ENCODE data around the gene HAAO.

HAAO gene

GRCh38 chr2:42812899-42813479, 20.6 kb upstream of the HAAO start:
- DNase-seq: no peak

- peak; percentile 30 for DNase-seq
Observed at GRCh38 chr2:42810971-42811811, 18.8 kb upstream of the HAAO start.

DNA sequence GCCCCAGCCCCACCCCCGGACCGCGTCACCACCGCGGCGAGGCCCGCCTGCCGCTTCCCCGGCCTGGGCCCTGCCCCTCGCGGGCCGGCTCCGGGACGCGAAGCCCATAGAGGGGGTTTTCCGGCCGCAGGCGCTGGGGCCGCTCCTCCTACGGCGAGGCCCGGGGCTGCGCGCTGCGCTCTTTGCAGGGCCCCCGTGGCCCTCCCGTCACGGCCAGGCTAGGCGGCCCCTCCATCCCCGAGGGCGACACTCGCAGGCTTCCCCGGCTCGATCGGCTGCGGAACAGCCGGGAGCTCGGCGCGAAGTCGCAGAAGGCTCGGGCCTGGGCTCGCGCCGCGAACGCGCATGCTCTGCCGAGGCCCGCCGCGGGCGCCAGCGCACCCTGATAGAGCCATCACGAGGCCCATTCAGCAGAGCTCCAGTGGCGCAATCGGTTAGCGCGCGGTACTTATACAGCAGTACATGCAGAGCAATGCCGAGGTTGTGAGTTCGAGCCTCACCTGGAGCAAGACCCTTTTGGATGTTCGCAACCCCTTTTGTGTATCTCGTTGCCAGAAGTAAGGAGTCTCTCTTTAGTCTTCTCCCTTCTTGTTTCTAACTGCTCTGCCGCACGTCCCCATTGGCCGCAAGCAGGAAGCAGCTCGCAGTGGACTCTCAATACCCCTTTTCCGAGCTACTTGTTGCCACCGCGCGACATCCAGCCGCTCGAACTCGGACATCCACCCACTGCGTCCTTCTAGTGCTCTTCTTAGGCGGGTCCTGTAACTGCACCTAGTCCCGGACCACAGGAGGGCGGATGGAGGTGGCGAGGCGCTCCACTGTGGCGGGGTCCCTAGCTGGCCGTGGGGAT, 18.0 kb upstream of the HAAO start:
- DNase-seq: peak; percentile 92

GRCh38 chr2:42809819-42810120, 17.4 kb upstream of the HAAO start:
- peak; percentile 69 for DNase-seq

DNA sequence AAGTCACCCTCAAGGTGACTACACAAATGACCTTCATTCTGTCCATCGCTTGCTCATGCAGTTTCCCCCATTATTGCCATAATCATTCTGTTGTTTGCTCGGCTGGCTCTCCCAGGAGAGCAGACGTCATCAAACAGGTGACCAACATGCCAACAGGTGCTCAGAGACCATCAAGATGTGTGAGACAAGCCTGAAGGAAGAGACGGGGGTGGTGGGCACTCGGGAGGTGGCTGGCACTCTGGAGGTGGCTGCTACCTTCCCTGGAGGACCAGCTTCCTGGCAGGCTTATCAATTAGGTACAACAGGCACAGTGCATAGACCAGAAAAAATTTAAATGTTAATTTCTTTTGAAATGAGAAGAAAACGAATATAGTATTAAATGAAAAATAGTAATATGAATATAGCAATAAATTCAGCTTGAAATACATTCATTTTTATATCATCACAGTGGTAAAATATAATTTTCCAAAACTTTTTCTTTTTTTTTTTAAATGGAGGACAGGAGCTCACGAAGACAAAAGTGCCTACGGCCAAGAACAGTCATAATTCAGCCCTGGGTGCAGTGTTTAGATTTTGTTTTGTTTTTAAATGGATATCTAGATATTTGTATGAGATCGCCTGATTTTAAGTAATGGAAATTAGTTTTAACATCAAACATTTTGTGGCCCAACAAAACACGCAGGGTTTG, 16.9 kb upstream of the HAAO start:
- DNase-seq: peak; percentile 72

GRCh38 chr2:42808301-42808700, 15.9 kb upstream of the HAAO start:
- no peak for DNase-seq

GRCh38 chr2:42806786-42807185, 14.4 kb upstream of the HAAO start:
- no peak for DNase-seq

DNA sequence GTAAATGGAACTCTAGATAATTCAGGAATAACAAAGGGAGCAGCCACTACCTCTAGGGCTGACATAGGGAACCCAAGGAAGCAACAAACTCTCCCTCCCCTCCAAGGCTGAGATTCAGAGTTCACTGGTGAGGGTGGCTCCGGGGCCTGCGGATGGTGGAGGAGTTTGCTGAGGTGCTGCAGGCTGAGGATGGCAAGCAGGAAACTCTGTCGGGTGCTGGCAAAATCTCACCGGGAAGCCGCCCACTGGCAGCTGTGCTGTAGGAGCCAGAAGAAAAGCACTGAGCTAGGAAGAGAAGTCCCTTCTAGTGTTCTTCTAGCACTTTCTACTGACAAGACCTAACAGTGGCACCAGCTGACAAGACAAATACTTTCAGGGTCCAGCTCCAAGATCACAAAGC, 12.5 kb upstream of the HAAO start:
- no peak for DNase-seq

- DNase-seq: no peak
Observed at GRCh38 chr2:42804338-42804737, 12.0 kb upstream of the HAAO start.

GRCh38 chr2:42802150-42802549, 9.8 kb upstream of the HAAO start:
- DNase-seq: no peak

DNA sequence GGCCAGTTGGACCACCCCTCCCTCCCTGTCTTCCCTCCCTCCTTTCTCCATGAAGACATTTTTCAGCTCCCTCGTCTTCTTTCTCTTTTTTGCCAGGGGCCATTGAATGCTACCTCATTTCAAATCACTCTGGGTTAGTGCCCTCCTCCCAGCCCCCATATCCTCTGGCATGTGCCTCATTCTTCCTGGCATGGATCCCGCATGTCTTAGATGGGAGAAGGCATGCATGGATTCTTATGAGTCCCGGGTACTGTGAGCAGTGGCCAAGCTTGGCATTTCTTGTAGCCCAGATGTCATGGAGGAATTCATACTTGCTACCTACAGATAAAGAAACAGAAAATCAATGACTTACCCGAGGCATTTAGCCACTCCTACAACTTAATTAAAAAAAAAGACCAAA, 9.0 kb upstream of the HAAO start:
- DNase-seq: no peak

DNA sequence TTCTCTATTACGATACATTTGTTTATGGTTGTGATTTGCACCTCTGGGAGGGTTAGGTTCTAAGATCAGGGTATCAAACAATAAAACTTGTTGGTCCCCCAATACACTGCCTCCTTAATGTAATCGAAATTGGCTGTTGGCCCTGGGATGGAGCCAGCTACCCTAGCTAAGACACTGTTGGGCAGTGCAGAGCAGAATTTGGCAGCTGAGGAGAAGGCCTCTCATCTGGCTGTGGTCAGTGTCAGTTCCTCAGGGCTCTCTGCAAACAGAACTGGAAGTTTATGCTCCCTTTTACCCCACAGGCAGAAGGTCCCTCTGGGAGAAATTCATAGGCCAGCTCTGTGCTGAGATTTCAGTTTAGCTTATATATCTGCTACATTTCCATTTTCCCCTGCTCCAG, 8.6 kb upstream of the HAAO start:
- DNase-seq: no peak

DNA sequence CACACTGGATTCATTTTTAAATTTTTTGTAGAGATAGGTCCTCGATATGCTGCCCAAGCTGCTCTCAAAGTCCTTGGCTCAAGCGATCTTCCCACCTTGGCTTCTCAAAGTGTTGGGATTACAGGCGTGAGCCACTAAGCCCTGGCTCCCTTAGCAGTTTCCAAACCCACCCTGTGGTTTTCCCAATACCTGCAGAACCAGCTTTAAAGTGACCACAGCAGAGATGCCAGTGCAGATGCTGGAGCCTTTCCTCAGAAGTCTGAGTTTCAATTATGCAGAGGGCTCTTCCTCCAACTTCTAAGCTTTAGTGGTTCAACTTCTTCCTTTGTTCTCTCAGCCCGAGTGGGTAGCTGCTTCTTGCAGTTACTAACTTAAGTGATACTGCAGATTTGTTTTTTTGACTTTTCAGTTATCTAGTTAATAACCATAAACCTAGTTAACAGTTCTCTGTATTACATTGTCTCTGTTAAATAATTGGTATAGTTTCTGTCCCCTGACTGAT, 8.1 kb upstream of the HAAO start:
- no peak for DNase-seq

GRCh38 chr2:42799881-42800280, 7.5 kb upstream of the HAAO start:
- no peak for DNase-seq

- DNase-seq: no peak
Observed at GRCh38 chr2:42797281-42797680, 4.9 kb upstream of the HAAO start.

GRCh38 chr2:42796427-42797248, 4.3 kb upstream of the HAAO start:
- no peak for DNase-seq

DNA sequence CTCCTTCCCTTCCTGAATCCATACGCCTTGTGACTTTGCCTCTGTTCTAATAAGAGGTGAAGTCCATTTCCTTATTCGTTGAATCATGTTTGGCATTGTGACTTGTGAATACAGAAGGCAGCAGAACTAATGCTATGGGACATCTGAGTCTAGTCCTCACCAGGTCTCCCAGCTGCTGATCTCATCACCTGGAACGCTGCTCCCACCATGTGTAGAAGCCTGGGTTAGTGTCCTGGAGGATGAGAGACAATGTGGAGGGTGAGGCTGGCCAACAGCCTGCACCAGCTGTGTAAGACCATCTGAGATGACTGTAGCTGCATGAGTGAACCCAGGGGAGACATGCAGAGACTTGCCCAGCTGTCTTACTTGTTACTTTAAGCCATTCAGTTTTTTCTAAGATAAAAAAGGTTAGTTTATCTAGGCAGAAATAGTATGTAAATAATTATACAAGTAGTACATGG, 3.5 kb upstream of the HAAO start:
- DNase-seq: no peak

DNA sequence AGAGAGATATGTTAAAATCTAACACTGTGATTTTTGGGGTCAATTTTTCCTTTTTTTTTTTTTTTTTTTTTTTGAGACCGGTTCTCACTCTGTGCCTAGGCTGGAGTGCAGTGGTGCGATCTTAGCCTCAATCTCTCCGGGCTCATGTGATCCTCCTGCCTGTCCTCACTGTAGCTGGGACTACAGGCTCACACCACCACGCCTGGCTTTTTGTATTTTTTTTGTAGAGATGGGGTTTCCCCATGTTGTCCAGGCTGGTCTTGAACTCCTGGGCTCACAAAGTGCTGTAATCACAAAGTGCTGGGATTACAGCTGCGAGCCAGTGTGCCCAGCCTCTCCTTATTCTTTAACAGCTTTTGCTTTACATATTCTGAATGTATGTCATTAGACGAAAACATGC, 2.9 kb upstream of the HAAO start:
- no peak for DNase-seq

DNA sequence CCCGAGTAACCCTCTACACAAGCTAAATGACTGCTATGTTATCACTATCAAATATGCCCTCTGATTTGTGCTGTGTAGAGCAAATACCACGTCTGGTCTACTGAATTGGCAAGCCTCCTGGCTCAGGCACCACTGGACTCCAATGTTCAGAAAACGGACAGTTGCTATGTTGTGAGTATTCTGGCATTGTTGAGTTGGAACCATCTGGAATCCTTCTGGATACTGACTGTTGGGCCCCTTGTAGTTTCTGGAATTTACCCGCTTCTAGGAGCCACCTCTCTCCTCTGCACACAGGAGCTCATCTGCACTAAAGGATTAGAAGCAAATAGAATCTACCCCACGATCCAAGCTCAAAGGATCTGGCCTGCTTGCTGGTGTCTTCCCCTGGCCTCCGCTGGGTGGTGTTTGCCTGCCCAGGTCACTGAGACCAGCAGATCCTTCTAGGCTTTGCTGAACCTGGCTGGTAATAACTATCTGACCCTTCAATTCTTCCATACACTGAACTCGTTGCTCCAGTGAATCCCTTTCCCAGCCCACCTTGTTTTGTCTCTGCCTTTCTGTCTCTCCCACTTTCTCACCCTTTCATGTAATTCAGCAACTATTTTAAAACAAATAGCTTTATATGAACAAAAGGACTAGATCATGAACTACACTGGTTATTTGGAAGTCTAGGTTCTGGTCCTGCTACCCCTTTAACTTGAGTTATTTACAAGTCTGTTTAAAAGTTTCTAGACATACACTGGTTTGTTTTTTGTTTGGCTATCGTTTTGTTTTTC, 2.1 kb upstream of the HAAO start:
- no peak for DNase-seq

DNA sequence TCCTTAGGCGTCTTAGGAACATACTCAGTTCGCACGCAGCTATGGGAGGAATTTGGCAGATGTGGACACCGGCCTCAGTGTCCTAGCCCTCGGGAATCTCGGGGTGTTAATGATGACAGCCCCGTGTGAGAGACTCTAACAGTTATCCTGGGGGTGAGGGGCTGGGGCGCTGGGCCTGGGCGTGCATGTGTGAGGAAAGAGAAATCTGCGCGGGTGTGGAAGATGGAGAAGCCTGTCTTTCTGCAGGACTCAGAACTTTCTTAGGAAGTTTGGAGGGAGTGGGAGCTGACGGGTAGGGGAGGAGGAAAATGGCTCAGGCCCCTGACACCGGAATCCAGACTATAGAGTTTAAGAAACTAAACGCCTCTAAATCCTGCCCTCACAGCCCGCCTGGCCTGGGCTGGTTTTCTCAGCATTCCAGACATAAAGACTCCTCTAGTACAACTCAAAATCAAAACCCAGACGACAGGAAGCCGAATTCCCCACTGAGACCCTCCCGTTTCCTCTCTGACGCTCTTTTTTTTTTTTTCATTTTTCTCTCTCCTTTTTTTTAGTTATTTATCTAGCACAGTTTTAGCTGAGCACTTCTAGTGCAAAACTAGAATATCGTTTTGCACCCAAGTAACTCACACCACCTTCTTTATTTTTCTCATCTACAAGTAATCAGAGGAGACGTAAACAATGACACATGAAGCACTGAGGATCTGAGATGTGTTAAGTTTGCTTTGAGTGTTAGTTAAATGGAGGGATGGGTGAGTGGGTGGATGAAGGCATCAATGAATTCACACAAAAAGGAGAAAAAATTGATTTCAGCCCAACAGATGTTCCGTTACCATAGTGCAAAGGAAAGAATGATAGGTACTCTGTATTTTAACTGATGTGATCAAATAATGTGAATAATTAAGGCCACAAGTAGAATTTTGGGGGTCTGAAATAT, 1.2 kb upstream of the HAAO start:
- DNase-seq: no peak

Measured in NCI-H774 (cell line).